ENCODE measurements around the gene RGS12.

DNA sequence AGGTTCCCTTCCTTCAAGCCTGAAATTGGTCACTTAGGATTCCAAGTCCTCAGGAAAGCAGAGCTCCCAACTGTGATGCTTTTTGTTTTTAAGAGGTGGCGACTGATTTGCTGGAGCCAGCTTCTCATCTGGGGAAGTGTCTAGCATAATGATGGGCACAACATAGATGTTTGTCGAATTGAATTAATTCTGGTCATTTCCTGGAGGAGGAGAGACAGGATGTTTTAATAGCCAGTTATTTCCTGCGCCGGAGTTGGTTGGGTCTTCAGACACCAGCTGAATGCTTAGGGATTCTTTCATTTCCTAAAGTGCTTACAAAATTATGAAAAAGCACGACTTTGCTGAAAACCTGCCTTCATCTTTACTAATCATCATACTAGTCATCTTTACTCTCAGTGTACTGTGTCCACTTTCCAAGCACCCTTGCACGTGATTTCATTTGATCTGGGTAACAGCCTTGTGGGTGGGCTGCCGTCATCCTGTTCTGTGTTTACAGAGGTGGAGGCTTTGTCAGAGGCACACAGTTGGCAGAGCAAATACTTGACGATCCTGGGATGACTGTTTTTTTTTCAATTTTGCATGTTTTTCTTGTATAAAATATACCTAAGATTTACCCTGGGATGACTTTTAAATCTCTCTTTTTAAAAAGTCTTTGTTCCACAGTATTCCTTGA lies 49.5 kb downstream of the RGS12 start:
- TF ChIP-seq POLR2AphosphoS5 (IDR thresholded peaks at IDR 0.05) (no peak), POLR2A (IDR thresholded peaks at IDR 0.05) (no peak)

Data from spleen (tissue), 3 donors.